ENCODE results near the gene BEAN1.
A peak's percentile ranks its signal among the peaks of the same experiment; 100 is the strongest.

The BEAN1 gene

DNA sequence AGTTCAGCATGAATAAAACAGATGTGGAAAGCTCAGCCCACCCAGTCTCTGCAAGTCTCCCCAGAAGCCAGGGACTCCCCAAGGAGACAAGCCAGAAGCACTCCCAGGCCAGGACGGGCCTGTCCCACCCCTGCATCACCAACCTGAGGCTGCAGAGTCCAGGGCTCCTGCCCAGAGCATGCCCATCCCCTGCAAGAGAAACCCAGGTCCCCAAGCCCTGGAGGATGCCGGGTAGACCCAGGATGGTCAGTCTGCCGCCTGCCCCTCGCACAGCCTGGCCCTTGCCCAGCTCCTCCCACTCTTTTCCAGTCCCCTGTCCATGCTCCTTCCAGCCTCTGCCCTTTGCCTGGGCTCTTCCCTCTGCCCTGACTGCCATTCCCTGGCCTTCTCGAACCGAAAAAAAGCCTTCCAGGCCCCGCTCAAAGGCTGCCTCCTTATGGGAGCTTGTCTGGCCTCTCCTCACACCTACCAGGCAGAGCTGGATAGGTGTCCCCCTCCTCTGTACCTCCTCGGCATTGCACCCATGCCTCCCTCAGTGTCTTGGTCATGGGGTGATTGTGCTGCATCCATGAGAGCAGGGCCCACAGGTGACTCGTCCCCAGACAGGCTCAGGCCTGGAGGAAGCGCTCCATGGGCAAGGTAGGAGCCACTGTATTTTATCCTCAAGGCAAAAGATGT lies 44.8 kb downstream of the BEAN1 start:
- DNase-seq: peak in 1 of 2 experiments; percentile 20

DNA sequence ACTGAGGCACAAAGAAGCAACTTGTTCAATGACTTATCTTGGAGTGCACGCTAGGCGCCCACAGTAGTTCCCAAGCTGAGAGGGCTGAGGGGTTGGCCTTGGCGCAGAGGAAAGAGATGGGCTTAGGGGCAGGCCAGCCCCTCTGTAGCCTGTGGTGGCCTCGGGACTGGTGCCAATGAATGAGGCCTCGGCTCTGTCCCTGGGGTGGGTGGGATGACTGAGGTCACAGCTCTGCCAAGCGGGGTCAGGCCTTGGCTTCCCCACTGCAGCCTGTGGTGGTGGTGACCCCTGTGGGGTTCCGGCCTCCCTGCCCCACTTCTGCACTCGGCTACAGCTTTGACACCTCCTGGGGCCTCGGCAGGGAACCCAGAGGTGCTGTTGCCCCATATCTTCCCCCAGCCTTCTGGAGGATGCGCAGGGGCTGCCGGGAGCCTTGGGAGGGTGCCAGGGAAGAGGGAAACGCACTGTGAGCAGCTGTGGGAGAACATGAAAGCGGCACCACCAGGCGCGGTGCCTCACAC lies 46.0 kb downstream of the BEAN1 start:
- peak in 1 of 2 experiments; percentile 28 for DNase-seq

DNA sequence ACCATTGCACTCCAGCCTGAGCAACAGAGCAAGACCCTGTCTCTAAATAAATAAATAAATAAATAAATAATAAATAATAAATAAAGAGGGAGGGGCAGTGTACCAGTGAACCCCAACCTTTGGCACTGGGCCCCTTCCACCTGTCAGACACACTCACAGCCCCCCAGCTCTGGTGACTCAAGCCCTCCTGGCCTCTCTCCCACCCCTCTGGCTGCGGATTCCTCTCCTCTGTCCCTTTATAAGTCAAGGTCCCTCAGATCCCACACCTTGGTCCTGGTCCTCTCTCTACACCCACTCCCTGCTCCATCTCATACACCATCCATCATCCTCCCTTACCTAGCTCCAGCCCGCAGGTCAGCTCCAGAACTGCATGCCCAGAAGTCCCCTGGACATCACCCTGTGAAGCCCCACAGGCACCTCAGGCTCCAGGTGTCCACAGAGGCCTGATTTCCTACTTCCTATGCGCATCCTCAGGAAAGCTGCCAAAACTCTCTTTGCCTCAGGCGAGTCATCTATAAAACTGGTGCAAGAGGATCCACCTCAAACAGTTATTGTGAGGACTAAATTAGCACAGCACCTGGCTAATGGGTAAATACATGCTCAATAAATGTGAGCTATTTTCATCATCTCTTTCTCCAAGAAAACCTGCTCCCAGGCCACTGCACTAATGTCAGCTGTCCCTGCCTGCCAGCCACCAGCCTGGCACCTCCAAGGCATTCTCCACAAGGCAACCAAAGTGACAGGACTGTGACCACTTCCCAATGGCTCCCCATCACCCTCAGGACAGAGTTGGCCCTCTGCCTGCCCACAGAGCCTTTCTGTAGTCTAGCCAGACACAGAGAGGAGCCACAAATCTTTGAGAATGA lies 46.8 kb downstream of the BEAN1 start:
- no peak for DNase-seq

DNA sequence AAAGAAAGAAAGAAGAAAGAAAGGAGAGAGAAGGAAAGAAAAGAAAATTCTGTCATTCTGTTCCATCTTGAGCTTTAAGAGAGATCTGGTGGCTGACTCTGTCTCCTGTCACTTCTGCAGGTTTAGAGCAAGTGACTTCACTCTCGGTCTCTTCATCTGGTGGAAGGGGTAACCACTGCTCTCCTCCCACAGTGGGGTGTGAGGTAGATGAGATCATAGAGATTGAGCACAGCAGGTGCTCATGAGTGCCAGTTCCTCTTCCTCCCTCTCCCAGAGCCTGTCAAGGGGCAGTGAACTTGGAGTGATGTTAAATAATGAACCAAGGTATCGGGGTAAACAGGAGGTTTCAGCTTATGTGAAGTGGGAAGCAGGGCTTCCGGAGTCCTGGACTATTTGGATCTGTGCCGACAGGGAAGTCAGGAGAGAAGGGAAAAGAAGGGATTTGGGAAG lies 47.7 kb downstream of the BEAN1 start:
- DNase-seq: peak; percentile 47 to 82

DNA sequence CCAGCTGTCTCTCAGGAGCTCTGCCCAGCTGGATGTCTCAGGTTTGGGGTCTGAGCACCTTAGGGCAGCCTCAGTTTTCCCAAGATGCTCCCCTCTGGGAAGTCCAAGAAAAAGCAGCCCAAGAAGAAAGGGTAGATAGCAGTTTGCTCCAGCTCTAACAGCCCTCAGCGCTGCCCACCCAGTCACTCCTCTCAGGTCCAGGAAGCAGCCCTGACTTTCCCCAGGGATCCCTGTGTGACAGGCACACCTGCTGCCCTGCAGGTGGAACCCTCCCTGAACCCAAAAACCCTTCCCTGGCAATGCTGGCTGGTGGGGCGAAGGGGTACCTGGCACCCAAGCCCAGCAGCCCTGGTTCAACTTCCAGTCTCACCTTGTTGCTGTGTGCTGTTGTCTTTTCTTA lies 48.1 kb downstream of the BEAN1 start:
- no peak for DNase-seq

DNA sequence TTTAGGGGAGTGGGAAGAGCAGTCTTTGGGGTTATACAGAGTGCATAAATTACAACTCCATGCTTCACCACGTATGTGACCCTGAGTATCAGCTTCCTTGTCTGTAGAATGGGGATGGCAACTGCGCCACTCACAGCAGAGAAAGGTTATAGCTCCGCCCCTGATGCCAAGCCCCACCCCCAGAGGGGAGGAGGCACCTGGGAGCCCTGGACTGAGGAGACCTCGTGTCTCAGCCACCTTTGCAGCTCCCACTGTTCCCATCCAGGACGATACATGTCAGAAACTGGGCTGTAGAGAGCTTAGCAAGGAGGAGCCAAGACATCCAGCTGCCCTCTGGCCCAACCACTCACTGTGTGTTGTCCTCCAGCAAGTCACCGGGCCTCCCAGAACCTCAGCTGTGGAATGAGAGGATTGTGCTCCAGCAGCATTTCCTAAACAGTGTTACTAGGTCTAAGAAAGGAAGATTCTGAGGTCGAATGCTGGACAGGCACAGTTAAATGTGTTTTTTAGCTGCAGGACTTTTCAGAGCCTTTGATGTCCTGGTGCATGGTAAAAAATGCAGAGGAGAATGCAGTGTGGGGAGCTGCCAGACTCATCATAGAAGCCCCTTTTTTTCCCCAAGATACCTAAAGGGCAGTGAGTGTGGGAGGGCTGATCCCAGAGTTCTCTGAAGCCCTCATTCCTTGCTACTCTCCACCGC lies 49.4 kb downstream of the BEAN1 start:
- no peak for DNase-seq

DNA sequence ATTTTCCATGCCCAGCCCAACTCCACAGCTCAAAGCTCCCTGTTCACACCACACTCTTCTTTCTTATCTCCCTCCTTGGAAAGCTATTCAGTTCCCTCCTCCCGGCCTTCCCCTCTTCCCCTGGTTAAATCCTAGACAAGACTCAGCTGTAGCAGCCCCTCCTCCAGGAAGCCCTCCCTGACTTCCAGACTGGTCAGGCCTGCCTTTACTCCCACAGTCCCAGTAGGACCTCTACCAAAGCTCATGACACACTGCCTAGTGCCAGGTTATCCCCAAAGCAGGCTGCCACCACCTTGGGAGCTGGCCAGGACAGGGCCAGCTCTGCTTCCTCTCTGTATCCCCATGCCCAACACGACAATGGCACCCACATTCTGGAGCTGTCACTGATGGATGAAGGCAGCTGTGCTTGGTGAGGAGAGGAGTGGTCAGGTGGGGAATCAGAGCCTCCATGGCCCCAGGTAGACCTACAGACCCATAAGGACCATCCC lies 50.0 kb downstream of the BEAN1 start:
- DNase-seq: no peak

DNA sequence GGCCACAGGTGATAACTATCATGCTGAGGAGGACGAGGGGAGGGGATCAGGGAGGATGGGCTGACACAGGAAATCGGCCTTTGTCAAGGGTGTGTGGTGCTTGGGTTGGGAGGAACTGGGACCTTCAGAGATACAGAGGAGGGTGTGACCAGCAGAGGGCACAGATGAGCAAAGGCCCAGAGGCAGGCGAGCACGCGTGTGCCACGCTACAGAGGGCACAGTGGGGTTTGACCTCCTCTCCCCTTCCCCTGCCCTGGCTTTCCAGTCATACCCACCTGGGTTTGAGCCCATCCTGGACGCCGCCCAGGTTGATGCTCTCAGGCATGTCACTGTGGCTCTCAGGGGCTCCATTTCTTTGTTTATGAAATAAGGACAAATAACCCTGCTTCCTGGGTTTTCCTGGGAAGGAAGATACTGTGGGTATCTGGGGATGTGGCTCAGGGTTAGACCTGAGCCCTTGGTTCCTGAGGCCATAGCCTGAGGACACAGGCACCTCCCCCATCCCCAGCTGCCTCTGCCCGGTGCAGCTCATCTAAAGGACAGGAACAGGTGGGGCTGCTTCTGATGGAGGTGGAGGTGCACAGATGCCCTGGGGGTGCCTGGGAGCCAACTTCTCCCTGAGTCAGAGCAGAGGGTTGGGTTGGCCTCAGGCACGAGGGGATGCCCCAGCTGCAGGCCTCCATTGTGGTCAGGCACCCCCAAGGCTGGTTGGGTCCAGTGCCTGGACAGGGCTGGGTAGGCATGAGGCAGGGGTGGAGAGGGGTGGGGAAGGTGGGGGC lies 51.8 kb downstream of the BEAN1 start:
- DNase-seq: peak; percentile 34 to 67

DNA sequence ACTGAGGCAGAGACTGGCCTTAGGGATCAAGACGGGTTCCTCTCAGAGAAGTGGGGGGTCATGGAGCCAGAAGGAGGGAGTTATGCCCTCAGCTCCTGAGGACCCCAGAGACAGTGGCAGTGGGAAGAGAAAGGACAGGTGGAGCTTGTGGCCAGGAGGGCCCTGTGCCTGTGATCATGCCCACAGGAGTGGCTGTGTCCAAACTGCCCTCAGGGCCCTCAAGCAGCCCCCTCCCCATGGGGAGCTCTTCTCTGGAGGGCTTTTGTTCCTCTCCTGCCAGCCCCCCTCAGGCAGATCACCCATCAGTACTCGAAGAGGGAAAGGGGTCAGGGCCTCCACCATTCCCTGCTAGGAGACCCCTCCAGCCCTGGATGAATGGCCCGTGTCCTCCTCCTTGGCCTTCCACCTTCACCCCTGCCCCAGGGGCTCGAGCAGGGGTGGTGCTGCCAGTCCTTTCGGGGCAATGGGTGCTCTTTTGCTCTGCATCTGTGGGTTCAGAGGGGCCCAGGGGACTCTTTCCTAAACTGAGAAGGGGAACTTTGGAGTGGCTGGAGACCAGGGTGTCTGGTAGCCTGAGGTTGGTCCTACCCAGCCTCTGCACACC lies 52.7 kb downstream of the BEAN1 start:
- DNase-seq: no peak

DNA sequence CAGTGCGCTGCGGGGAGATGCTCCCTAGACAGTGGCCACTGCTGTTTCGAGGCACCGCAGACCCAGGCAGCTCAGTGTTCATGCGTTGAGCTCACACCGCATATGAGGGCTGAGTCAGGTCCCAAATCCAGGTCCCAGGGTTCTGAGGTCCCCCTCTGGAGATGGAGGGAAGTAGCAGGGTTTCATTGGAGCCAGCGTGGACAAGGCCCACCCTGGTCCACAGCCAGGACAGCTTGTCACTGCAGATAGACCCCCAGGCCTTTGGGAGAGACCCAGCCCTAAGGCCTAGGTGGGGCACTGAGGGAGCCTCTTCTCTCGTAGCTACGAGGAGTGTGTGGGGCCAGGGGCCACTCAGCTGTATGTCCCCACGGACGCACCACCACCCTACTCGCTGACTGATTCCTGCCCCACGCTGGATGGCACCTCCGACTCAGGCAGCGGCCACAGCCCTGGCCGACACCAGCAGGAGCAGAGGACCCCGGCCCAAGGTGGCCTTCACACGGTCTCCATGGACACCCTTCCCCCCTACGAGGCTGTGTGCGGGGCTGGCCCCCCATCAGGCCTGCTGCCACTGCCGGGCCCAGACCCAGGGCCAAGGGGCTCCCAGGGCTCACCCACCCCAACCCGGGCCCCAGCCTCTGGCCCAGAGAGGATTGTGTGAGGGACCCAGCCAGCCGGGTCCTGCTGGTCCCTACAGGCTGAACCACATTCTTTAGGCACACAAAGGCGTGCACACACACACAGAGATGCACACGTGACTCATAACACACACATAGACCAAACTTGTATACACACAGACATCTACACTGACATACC lies 53.4 kb downstream of the BEAN1 start:
- no peak for DNase-seq

DNA sequence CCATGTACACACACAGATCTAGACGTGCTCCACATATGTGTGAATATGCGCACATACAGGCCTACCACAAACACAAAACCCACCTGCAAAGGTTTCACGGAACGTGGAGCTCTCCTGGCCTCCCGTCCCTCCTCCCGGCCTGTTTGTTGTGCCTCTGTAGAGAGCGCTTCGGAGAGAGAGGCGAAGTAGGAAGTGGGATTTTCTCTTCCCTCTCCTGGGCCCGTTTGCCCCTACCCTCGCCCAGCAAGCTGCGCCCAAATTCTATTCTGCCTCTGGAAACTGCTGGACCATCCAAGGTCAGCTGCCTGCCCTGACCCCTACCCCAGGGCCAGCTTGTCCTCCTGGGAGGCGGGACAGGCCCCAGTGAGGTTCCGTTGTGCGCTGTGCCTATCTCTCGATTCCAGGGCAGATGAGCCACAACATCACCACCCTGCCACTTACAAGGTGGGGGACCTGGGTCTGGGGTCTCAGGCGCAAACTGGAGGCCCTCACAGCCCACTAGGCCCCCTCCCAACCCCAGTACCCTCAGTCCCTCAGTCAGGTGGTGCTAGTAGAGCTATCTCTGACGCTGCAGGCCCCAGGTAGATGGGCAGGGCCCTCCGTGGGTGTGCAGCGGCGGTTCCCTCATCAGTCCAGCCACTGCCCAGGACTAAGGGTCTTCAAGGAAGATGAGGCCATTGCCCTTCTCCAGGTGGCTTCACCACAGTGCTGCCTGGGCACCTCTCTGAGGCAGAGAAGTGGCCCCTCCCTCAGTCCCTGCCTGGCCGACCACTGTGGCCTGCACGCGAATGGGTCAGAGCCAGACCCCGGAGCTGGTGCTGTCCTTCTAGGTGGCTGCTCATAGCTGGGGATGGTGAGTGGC lies 54.2 kb downstream of the BEAN1 start:
- no peak for DNase-seq

DNA sequence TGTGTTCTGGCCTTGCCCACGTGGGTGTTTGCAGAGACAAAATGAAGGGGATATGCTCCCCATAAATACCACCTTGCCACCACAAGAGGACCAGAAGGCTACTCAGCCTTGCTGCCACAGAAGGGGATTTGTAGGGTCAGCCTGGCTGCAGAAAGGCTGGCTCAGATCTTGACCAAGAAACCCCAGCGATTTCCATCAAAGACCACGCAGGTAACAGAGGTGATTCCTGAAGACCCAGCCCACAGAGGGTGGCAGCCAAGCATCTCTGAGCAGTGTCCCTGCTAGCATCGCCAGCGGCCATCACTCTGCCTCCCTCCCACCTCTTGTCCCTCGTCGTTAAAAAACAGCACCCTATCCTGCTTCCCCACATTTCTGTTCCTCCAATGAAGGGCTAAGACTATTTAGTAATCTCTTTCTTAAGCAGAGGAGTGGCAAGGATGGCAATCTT lies 54.9 kb downstream of the BEAN1 start:
- no peak for DNase-seq

DNA sequence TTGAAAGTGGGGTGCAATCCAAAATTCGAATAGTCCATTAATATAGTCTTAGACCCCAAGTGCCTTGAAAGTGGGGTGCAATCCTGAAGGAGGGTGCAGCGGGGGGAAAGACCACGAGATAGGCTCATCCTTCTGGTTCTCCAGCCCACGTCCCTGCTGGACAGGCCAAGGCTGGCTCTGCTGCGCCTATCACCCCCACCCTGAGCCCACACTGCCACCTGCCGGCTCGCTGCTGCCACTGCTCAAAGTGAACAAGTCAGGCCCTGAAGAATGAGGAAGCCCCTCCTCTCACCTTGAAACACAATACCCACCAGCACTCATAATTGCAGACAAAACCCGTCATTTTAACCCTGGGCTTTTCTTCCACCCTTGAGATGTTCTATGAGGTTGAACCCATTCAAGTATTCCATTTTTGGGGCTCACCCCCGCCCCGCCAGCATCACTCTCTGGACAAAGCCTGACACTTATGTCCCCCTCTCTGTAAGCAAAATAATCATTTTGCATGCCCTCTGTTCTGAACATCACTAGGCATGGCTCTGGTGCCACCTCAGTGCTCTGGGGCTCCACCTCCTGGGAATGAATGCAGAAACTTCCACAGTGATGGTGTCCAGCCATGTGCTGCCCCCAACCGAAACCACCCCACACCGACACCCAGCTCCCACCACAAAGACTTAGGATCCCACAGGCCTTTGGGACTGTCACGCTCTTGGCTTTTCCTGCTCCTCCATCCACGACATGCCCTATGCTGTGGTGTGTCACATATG lies 56.8 kb downstream of the BEAN1 start:
- DNase-seq: peak; percentile 56 to 75

DNA sequence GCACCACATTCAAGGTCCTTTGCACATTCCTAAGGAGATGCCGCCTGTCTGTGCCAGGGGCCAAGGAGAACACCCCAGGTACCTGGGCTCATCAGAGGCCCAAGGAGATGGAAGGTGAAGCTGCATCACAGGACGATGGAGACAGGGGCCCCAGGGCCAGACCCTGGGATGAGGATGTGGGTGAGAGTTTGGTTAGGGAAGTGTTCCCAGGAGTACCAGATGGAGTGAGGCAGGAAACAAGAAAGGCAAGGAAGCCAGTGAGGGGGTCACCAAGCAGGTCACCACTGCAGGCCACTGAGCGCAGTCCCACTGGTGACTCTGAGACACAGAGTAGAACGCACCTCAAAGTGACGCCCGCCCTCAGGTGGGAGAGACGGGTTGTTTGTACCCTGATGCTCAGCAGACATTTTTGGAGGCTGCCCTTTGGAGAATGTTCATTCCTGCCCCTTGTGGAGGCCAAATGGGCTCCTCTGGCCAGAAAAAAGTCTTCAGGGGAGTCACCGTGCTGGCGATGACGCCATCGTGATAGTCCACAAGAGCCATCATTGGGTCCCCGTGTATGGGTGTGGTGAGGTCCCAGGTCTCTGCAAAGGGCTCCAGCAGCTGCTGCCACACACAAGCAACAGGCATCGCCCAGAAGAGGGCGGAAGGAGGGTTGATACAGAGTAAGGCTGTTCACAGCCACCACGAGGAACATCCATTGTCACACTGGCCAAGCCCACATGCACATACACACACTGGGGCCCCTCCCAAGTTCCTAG lies 57.5 kb downstream of the BEAN1 start:
- no peak for DNase-seq

DNA sequence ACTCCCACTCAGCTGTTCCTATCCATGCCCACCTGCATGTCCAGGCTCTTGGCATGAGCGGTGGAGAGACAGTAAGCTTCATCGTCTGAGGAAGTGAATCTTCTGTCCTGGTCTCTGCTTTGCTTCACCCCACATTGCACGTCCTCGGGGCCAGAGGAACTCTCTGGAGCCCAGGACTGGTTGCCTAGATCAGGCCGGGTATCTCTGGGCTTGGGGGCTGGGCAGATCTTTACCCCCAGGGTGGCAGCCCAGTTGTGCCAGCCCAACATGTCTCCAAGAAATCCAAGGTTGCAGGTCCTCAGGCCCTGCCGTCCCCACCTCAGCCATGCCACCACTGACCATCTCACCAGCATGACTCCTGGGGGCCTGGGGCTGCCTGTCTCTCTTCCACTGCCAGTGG lies 58.3 kb downstream of the BEAN1 start:
- no peak for DNase-seq

DNA sequence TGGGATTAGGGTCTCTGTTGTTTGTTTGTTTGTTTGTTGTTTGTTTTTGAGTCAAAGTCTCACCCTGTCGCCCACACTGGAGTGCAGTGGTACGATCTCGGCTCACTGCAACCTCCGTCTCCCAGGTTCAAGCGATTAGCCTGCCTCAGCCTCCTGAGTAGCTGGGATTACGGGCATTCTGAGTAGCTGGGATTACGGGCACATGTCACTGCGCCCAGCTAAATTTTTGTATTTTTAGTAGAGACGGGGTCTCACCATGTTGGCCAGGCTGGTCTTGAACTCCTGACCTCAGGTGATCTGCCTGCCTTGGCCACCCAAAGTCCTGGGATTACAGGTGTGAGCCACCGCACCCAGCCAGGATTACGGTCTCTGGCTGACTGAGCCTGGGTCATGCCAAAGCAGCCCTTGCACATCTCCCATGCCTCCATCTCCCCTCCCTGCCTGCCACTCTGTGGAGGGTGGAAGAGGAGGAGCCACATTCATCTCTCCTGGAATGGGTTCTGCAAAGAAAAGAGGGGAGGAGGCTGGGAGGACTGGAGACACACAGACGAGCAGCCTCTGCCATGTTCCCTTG lies 59.2 kb downstream of the BEAN1 start:
- DNase-seq: no peak

DNA sequence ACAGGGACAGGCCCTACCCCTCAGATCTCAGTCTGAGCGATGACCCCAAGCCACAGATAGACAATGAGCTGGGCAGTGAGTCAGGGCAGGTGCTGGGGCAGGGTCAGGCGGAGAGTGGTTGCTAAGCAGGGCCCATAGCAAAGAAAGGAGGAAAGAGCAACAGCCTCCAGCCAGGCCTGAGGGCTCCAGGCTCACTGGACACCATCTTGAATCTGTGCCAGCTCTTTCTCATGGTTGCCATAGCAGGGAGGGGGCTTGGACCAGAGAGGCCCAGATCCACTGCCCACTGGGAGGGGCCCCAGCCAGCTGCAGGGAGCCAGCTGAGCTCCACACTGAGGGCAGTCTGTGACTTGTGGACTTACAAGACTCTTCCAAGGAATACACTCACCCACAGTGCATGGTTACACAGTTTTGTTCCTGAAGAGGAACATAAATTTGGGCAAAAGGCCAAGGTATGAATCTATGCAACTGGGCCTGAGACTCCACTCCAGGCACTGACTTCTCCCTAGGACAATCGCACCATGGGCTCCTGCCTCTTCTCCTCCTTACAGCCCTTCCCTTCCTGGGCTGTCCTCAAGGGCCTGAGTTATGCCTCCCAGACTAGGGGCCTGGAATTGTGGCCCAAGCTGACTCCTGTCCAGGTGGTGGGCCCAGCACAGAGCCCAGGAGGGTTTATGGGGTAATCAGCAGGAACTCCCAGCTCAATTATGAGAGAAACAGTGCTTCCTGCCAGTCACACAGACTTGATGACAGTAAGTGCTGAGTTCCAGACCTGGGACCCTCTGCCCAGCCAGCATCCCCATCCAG lies 59.9 kb downstream of the BEAN1 start:
- DNase-seq: no peak

Measured in NCI-H524 (cell line).